GM12801 (cell line): Measurements from ENCODE around the gene HBA2.

Experiments used
- CTCF ChIP-seq: IDR thresholded peaks from one replicate; pipeline ENCODE4 v1.5.1; 2011; ENCODE audit warnings: control low read depth; ENCODE audit not compliant: insufficient read length; ENCODE audit errors: extremely low read depth

HBA2 gene

GRCh38 chr16:140175-140857 lies 32.4 kb upstream of the HBA2 start:
- no peak for TF ChIP-seq CTCF

GRCh38 chr16:142405-142967 lies 30.2 kb upstream of the HBA2 start:
- no peak for TF ChIP-seq CTCF

GRCh38 chr16:143047-143446 lies 29.6 kb upstream of the HBA2 start:
- TF ChIP-seq CTCF: no peak

GRCh38 chr16:143456-143855 lies 29.2 kb upstream of the HBA2 start:
- no peak for TF ChIP-seq CTCF

GRCh38 chr16:144797-145252 lies 27.9 kb upstream of the HBA2 start:
- no peak for TF ChIP-seq CTCF

GRCh38 chr16:146646-147045 lies 26.0 kb upstream of the HBA2 start:
- TF ChIP-seq CTCF: no peak

- TF ChIP-seq CTCF: no peak
Measured at GRCh38 chr16:149024-149660, 23.5 kb upstream of the HBA2 start.
